ENCODE data around the gene ALDH8A1.

ALDH8A1 gene

DNA sequence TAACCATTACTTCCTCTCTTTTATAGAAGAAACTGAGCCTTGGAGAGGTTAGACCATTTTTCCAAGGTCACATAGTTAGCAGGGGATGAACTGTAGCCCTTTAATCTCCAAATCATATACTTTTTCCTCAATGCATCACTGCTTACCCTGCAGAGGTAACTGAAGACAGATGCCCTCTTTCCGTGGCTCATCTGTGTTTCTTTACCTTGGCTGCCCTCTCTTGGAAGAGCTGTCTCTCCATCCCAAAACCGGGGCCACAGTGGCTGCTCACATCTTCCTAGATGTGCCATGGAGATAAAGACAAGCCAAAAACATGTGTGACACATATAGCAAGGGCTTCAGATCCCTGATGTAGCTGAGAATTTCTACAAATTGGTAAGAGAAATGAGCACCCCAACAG lies 581 bp upstream of the ALDH8A1 start:
- no peak for DNase-seq (ENCODE audit: low spot score)

DNA sequence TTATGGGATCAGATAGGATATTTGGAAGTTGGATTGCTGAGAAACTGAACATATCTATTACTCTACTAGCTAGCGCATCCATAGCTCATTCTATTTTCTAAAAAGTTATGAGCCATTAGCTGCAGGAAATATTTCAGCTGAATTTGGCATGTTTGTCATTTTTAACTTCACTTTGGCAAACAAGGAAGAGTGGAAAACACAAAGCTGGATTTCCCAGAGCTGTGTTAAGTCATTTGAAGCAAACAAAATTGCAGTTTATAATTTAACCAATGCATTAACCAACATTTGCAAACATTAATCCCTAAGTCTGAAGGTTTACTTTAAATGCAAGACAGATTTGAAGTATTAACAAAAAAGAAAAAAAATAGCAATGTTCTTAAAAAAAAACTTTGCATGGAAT lies 1.2 kb downstream of the ALDH8A1 start:
- no peak for DNase-seq (ENCODE audit: low spot score)

DNA sequence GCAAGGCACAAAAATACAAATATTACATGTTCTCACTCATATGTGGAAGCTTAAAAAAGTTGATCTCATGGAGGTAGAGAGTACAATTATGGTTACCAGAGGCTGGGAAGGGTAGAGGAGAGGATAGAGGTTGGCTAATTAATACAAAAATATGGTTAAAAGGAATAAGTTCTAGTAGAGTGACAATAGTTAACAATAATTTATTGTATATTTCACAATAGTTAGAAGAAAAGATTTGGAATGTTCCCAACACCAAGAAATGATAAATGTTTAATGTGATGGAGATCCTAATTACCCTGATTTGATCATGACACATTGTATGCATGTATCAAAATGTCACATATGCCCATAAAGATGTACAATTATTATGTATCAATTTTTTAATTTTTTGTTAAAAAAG lies 1.8 kb downstream of the ALDH8A1 start:
- DNase-seq (ENCODE audit: low spot score): no peak

DNA sequence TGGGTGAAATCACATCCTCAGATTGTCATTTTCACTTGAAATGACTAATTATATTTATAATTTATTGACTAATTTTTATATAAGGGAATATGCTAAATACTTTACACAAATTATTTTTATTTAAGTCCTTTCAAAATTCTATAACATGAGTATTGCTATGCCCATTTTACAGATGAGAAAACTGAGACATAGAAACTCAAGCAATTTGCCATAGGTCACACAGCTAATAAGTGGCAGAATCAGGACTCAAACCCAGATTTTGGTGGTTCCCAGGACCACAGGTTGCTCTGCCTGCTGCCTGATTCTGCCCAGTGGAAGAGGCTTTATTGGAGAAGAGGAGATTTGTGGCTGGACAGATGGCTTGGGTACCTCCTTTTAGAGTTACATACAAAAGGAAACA lies 4.9 kb downstream of the ALDH8A1 start:
- DNase-seq (ENCODE audit: low spot score): no peak

DNA sequence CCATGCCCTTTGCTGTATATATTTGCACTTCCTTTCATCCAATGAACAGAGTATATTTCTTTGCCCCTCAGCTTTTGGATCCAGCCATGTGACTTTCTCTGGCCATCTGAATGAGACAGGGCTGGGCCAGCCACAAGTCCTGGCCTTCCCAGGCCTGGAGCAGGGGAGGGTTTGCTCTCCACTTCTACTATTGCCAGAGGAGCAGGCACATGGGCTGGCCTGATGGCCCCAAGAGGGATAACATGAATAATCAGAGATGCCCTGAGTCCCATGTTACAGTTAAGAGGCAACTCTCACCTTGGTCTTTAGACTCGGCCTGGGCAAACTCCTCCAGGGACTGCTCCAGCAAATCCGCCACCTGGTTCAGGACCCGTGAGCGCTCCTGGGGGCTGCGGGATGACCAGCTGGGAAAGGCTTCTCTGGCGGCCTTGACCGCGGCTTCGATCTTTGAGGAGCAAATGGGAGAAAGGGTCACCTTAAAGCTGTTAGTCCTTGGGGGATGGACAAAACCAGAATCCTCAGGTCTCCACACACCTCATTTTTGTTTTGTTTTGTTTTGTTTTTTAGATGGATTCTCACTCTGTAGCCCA lies 6.3 kb downstream of the ALDH8A1 start:
- DNase-seq (ENCODE audit: low spot score): no peak

DNA sequence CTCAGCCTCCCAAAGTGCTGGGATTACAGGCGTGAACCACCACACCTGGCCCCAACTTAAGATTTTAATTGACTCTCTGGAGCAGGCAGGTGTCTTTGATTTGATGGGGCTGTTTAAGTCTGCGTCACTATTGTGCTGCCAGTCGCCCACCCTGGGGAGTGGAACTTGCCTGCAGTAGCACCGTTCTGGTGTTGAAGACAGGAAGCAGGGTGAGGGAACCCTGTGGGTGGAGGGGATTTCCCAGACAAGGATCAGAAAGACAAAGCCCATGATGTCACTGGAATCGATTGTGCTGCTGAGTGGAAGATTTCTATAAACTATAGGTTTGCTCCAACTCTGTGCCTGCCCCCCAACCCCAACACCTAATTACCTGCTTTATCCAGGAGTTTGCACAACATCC lies 11.0 kb downstream of the ALDH8A1 start:
- DNase-seq (ENCODE audit: low spot score): no peak

DNA sequence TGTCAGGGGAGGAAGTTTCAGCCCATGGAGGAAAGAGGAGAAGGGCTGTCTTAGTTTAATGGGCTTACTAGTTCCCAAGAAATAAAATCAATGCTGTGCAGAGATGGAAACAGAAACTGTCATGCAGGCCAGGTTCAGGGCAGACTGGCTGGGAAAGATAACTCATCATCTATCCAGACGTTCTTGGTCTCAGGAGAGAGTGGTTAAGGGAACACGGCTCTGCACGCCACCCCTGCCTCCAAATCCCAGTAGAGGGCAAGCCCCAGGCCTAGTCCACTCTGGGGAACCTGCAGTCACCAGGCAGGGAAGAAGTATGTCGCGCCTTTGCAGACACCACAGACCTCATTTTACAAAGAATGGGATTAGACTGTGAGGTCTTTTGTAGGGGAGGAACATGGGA lies 12.5 kb downstream of the ALDH8A1 start:
- DNase-seq (ENCODE audit: low spot score): no peak

DNA sequence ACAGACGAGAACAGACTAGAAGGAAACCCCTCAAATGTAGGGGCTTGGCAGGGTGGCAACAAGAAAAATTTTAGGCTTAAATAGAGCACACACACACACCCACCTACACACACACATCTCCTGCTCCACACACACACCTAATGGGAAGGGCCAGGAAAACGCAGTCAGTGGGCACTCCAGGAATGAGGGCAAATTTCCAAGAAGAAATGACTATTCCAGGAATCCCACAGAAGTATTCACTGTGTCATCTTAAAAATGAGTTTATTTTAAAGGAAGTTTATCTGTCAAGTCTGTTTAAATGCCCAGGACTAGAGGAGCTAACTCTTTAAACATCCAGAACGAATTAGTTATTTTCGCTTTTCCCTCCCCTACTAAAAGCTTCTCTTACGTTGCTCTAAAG lies 13.0 kb downstream of the ALDH8A1 start:
- DNase-seq (ENCODE audit: low spot score): no peak

DNA sequence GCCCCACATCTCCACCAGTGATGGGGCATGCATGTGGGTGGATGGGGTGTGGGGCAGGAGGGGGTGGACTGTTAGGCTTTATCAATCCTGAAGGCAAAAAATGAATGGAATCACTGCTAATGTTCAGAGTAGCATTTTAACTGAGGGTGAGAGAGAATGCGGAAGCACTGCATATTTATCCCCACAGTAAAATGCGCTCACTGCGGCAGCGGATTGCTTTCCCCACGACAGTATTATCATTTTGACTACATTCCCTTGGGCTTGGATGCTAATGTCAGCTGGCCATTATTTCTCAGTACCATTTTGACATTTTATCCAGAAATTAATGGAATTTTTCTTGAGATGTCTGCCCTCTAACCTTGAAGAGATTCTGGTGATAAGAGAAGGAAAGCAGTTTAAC lies 13.4 kb downstream of the ALDH8A1 start:
- no peak for DNase-seq (ENCODE audit: low spot score)

DNA sequence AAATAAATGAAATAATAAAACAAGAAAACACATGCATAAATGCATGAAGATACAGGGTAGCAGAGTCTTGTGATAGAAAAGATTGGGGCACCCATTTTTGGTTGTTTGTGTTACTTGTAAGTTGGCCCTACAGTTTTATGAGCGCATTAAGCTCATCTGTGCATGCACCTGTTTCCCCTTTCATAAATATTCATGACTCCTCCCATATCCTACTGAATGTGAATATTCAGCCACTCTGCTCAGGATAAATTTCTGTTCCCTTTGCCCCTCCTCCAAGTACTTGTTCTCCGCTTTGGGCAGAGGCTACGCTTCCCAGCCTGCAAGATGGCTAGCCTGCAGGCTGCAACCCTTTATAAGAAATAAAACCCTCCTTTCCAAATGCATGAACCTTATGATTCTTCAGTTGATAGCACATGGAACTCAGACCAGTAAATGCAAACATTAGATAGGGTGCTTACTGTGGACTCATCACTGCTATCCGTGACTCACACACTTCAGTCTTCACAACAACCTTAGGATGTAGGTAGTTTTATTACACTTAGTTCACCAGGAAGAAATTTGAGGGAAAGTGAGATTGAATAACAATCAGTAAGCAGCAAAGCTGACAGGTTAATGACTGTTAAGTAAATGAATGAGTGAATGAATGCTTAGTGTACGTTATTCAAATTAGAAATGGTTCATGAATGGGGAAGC lies 15.0 kb downstream of the ALDH8A1 start:
- no peak for DNase-seq (ENCODE audit: low spot score)

DNA sequence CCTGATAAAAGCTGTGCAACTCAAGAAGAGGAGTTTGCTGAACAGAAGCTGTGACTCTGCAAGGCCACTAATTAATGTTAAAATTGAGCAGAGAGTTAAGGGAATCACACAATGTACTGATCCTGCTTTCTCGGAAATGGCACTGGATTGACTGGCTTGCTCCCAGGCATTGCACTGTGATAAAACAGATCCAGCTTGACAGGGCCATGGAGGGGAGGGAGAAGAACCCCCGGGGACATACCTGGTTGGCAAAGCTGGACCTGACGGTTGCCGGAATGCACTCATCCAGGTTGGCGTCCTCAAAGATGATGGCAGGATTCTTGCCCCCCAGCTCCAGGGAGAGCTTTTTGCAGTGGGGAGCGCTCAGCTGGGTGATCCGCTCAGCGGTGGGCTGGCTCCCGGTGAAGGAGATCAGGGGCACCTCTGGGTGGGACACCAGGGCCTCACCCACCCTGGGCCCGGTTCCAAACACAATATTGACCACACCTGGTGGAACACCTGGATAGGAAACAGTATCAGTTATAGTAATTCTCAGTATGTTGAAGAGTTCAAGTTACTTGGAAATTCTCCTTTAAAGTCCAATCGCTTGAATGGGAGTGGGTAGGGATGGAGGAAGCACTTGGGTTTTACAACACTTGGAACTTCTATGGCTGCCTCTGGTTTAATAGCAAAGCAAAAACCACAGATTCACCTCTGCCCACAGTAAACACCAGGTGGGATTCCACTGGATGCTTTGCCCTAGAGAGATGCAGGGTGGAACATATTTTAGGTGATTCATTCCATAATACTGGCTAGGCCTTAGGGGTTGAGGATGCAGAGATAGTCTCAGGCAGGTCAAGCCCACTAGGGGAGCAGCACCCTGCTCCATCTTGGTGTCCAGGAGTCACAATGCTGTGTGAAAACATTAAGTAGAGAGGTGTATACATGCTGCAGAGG lies 17.1 kb downstream of the ALDH8A1 start:
- no peak for DNase-seq (ENCODE audit: low spot score)

DNA sequence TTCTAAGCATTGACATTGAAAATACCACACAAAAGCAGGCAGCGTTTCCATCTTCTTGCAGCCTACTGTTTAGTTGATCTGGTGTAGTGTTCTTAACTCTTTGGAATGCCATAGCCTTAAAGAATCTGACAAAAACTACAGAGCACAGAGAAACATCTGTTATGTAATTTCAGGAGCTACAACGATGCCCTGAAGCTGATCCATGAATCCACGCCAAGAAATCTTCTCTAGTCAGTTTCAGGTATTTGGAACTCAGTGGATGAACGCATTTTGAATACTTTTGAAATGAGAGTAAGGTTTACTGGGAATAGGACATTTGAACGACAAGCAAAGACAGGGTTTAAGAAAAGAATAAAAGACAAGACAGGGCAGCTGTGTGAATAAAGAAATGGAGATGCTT lies 17.8 kb downstream of the ALDH8A1 start:
- DNase-seq (ENCODE audit: low spot score): no peak

DNA sequence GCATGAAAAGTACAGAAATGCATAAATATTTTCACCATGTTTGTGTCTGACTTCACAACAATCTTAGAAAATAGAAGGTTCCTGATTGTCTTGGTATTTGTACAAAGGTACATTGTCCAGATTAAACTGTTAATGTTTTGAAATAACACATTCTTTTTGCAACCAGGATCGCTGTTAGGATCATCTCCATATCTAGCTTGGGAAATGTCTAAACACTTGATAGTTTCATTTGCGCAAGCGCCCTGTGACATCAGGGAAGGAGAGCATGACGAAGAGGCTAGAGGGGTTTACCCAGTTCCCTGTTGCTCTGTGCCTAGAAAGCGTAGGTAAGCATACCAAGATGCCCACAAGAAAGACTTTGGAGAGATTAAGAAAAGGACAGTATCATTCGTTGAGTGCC lies 19.4 kb downstream of the ALDH8A1 start:
- DNase-seq (ENCODE audit: low spot score): no peak

DNA sequence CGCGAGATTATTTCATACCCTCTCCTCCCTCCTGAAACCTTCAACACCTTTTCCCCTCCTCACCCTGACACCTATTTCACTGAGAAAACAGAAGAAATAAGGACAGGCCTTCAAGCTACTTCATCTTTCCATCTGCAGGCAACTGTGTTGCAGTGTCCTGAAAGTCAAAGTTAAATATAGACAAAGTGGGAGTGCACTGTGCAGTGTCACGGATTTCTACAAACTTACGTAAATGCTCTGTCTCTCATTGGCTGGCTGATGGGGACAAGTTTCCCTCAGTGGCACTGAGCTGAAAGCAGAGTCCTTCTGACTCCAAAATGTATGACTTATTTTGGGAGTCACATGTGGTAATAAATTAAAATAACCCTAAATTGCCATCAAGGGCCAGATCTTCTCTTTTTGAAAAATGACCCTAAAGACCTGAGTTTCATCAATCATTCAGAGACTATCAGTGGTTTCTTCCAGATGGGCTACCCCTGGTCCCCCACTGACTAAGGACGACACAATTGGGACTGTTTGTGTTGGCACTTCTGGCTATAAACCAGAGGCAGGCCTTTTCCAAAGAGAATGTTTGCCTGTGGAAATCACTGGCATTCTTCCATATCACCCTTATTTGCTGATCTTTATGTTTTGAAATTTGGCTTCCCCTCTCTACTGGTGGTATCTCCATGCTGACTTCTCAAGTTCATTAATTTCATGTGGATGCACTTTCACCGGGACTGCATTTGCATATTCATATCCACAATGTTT lies 21.6 kb downstream of the ALDH8A1 start:
- no peak for DNase-seq (ENCODE audit: low spot score)

DNA sequence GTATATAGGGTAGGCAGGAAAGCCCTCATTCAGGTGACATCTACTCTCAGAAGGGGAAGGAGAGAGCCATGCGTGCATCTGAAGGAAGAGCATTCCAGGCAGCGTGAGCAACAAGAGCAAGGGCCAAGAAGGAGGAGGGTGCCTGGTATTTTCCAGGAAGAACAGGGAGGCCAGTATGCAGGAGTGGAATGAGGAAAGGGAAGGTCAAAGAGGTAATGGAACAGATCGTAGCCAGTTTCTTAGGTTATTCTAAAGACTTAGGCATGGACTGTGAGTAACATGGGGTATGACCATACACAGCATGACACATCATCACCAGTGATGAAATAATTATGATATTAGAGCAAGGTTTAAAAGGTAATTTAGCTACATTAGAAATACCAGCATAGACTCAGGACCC lies 24.1 kb downstream of the ALDH8A1 start:
- no peak for DNase-seq (ENCODE audit: low spot score)

DNA sequence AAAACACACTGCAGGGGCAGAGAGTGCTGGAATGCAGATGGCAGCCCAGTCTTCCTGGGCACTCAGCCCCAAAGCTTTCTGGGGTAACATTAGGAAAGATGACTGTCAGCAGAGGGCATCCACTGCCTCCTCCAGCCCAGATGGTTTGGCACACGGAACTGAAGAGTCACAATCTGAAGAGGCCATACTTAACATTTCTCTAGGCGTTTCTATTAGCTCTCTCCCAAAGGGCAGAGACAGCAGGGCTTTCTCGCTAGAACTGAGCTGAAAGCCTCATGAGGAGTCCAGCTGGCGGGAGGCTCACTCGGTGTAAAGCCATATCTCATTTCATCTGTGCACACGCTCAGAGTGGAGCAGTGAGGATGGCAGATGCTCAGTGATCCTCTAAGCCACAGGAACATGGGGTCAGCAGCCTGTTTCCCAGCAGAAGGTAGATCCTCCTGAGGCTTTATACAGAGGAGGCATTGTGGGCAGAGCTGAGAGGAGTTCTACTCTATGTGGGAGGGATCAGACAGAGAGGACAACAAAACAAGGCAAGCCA lies 28.1 kb downstream of the ALDH8A1 start:
- DNase-seq (ENCODE audit: low spot score): no peak

DNA sequence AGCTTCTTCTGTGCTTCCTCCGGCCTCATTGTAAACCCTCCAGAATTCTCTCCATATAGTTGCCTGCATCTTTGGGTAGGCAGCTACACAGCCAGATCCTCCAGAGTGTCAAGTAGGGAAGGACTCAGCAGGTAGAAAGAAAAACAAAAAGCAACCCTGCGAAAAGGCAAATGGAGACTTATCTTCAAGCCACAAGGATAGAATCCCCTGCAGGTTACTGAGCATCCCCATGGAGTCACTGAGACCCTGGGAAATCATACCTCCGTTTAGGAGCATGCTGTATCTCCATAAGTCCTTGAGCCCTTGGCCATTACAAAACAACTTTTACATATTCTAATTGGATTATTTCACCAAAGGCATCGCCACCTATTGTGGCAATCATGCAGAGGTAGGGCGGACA lies 28.6 kb downstream of the ALDH8A1 start:
- no peak for DNase-seq (ENCODE audit: low spot score)

DNA sequence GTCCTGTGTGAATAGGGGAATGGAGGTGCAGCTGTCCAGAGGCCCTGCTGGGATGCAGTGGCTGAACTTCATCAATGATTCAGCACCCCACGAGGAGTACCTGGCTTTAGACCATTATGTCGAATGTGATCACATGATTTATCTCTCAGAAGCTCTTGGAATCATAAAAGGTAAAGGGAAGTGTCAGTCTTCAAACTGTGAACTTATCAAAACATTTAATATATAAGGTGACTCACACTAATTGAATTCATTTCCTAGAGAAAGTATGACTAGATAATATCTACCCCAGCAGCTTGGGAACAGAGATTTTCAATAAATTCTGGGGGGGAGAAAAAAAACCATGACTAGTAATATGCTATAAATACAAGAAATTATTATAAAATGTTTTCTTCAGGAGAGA lies 29.5 kb downstream of the ALDH8A1 start:
- DNase-seq (ENCODE audit: low spot score): no peak

DNA sequence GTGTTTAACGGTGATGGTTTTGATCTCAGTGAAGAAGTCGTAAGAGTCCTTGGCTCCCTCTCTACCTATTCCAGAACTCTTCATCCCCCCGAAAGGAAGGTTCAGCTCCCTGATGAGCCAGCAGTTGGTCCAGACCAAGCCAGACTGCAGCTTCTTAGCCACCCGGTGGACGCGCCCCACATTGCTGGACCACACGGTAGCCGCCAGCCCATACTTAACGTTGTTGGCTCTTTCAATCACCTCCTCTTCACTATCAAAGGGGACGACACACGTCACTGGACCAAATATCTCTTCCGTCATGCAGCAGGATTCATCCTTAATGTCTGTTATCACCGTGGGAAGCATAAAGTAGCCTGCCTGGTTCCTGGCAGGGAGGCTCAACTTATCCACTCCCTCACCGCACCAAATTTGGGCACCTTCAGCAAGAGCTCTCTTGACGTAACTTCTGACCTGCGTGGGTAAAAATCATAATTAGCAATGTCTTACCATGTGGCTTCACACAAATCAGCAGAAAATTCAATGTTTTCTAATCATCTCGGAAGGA lies 31.4 kb downstream of the ALDH8A1 start:
- no peak for DNase-seq (ENCODE audit: low spot score)

DNA sequence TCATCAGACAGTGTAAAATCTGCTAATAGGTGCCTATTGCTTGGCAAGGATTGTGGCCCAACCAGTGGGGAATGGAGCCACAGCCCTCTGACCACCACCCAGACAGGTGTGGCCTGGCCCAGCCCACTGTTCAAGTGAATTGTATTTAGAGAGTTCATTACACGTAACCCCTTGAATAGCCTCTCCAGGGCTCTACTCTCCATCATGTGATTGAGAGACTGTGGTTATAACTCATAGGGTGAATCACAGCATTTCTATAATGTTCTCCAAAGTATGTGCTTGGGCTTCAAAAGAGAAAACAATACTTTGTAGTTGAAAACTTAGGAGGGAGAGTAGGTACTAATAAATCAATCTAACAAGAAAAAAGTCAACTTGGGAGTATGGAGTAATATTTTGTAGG lies 38.4 kb downstream of the ALDH8A1 start:
- DNase-seq (ENCODE audit: low spot score): no peak

DNA sequence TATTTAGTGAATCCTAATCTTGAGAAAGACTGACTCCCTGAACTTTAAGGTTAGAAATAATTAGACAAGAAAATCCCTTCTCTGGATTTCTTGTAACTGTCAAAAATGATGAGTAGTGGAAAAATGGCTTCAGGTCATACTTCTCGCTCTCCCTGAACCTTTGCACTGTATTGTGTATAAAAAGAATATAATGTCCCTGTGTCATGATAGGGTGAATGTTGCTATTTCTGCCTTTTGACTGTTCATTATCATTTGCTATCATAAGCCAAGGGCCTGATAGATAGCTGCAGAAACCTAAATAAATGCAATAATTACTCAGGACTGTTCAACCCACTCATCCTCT lies 39.3 kb downstream of the ALDH8A1 start:
- DNase-seq (ENCODE audit: low spot score): no peak

Measured in CD4-positive, alpha-beta T cell treated with Interleukin-6 at 100 ng/mL for 8 hours (primary cell).